GF-D8 (cell line): ENCODE results near the gene RCOR2.
A peak's percentile ranks its signal among the peaks of the same experiment; 100 is the strongest.

ENCODE experiments used
- DNase-seq: peaks from one replicate; lab custom pipeline; 2025; lab: John Stamatoyannopoulos, UW

RCOR2 gene

DNA sequence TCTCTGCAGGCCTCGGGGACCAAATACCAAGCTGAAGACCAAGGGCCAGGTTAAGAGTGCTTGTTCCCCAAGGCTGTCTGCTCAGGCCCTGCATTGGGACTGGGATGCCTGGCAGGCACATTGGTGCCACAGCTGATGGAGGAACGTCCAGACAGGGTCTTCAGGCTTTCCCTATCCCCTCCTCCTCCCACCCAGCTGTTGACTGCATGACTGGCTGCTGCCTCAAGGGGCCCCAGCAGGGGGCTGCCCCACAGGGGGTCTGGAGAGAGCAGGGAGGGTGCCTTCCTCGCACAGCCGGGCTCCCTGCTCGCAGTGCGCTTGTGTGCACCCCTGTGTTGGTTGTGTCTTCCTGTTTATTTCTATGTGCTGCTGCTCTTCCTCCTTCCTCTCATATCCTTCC is 9.9 kb downstream of the RCOR2 start:
- DNase-seq: no peak

DNA sequence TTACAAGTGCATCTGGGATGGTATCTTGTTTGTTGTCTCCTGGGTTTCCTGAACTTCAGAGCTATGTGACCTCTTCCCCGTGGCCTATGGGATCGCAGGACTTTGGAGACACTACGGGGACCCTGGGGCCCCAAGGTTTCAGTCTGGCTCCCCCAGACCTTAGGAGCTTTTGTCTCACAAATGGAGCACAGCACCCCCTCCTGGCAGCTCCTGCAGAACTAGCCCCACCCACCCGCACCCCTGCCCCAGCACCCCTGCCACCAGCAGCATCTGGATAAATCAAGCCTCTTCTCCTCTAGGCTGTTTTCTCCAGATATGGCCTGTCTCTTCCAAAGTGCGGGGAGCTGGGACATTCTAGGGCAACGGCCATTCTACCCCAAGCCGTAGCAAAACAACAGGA is 10.4 kb downstream of the RCOR2 start:
- no peak for DNase-seq

DNA sequence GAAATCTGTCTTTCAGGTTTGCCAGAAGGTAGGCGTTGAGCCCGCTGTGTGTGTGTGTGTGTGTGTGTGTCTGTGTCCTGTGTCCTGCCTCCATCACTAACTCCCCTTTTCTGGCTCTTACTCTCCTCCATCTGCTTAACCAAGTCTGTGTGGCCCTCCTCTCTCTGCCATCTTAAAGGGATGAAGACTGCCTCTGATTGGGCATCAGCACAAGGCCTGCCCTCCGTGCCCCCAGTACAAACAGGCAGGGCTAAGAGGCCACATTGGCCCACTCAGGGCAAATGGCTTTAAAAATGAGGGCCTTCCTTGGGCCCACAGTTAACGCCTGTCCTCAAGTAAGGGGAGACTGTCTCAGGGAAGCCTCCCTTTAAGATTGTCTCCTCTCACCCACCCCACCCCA is 10.9 kb downstream of the RCOR2 start:
- DNase-seq: no peak

DNA sequence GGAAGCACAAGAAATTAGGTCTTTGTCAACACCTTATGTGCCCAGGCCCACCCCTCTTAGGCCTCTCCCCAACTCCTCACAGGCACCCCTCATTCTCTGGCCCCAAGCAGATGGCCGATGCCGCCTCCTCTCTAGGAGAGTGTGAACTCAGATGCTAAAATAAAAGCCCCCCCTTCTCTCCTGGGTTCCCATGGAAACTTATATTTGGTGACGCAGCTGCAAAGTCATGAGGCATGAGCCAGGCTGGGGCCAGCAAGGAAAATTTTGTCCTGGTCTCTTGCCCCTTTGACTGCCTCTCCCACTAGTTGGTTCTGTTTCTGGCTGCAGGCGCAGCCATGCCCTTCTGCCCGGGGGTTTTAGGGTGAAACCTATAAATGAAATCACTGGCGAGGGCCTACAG is 11.8 kb downstream of the RCOR2 start:
- no peak for DNase-seq

DNA sequence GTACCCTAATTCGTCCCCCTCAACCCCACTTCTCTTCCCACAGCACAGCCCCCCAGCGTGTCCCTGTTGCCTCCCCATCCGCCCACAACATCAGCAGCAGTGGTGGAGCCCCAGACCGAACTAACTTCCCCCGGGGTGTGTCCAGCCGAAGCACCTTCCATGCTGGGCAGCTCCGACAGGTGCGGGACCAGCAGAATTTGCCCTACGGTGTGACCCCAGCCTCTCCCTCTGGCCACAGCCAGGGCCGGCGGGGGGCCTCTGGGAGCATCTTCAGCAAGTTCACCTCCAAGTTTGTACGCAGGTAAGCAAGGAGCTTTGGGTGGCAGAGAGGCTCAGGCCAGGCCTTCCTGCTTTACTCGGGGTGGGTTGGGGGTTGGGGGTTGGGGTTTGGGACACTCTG is 12.2 kb downstream of the RCOR2 start:
- no peak for DNase-seq

DNA sequence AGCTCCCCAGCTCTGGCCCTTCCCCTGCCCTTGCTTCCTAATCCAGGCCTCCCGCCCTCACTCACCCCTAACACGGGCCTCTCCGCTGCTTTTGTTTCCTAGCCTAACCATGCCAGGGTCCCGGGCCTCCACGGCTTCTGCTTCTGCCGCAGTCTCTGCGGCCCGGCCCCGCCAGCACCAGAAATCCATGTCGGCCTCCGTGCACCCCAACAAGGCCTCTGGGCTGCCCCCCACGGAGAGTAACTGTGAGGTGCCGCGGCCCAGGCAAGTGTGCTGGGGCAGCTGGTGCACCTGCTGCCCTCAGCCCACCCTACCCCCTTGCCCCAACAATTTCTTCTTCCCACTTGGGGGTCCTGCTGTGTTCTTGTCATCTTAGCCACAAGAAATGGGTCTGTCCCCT is 13.1 kb downstream of the RCOR2 start:
- no peak for DNase-seq

DNA sequence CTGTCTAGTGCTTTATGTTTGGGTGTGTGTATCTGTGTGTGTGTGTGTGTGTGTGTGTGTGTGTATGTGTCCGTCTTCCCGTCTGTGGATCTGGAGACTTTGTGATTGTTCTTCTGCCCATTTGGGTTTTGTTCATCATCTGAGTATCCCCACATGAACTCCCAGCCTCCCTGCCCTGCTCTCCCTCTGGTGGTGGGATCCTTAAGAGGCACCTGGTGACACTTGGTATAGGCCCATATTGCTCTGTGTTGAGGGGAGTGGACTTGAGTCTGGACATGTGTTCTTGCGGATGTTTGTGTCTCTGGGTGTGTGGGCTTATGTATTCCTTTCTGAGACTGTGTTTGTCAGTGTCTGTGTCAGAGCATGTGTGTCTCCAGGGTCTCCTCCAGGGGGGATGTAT is 15.3 kb downstream of the RCOR2 start:
- DNase-seq: no peak

DNA sequence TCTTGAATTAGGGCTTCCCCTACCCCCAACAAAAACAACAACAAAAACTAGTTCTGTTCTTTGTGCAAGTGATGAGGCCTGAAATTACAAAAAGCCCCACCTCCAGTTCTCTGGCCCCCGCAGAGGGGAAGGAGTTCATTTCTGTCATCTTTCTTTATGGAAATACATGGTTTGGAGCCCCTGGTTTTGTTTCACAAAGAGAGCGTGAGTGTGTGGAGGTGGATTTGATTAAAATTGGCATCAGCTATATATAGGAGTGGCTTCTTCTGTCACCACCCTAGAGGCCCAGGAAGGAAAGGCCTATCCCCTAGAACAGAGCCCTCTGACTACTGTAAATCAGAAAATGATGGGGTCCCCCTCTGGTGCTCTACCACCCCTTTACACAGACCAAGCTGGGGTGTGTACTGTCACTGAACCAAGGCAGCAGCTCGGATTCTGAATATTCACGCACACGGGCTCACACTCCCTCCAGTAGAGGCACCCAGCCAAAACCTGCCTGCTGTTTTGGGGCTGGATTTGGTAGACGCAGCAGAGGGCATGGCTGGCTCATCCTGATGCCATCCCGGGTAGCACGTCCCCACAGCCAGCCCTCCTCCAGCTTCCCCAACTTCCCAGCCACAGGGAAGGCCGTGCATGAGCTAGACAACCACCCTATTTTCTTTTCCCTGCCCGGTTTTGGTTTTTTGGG is 19.4 kb downstream of the RCOR2 start:
- no peak for DNase-seq

DNA sequence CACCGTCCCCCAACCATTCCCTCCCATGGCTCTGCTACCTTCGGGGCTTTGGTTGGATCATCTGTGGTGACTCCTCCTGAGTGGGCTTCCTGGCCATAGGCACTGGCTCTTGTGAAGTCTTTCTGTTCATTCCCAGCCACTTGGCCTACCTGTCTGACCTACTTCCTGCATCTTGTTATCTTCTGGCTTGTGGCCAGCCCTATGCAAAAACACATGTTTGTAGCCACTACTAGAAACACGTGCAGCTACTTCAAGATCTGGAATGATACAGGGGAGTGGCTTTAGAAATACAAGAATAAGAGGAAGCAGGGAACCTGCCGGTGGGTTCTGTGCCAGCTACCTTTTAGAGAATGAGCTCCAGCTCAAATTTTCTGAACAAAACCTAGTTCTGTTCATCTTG is 20.9 kb downstream of the RCOR2 start:
- DNase-seq: no peak

DNA sequence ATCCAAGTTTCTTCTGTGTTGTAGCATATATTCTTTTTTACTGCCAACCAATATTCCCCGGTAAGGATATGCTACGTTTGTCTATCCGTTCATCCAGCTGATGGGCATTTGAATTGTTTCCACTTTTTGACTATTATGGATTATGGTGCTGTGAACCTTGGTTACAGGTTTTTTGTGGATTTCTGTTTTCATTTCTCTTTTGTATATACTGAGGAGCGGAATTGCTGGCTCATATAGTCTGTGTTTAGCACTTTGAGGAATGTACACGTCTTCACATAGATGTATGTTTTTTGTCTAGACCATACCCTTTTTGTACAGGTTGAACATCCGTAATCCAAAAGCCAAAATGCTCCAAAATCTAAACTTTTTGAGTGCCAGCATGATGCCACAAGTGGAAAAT is 23.6 kb downstream of the RCOR2 start:
- no peak for DNase-seq

DNA sequence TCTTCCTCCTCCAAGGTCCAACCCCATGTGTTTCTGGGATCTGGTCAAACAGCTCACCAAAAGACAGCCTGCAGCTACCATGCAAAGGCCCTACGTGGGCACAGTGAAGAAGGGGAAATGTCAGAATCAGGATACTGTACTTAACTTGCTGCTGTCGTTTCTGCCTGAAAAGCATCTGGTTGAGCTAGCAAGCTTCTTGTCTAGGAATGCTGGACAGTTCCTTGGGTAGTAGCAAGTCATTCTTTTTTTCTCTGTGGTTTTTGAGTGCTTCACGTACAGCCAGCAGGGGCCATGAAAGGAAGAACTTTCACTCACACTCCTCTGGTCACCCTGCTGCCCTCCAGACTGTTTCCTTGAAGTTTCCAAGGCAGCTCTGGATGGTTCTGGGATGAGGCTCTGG is 24.7 kb downstream of the RCOR2 start:
- no peak for DNase-seq

DNA sequence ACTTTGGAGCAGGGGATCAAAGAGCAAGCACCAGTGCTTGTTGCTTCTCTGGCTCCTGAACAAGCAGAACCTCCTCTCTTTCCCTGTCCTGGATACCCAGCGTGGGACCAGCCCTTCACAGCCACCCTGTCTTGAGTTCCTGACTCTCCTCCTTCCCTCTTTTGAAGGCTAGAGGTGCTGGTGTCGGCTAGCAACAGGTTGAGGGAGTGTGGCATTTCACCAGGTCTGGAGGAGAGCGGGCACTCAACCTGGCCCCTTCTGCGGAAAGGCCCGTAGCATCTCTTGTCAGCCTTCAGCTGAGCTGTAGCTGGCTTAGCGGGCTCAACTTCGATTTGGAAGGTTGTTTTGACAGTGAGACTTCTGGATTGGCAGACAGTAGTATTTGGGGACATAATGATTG is 26.6 kb downstream of the RCOR2 start:
- DNase-seq: no peak

DNA sequence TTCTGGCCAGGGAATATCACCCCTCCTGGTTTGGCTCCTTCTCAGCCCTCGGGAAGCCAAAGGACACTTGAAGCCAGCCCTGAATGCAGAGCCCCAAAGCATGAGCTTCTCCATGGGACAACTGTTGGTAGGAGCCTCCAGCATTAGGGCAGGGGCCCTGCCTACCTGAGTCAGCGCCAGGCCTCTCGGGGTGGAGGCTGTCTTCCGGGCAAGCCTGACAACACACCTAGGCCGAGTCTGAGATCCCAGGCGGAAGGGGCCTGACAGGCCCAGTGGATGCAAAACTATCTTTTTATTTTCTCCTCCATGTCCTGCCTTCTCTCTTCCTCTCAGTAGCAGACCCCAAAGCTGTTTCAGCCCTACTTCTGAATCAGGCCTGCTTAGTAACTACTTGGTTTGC is 27.6 kb downstream of the RCOR2 start:
- DNase-seq: no peak

DNA sequence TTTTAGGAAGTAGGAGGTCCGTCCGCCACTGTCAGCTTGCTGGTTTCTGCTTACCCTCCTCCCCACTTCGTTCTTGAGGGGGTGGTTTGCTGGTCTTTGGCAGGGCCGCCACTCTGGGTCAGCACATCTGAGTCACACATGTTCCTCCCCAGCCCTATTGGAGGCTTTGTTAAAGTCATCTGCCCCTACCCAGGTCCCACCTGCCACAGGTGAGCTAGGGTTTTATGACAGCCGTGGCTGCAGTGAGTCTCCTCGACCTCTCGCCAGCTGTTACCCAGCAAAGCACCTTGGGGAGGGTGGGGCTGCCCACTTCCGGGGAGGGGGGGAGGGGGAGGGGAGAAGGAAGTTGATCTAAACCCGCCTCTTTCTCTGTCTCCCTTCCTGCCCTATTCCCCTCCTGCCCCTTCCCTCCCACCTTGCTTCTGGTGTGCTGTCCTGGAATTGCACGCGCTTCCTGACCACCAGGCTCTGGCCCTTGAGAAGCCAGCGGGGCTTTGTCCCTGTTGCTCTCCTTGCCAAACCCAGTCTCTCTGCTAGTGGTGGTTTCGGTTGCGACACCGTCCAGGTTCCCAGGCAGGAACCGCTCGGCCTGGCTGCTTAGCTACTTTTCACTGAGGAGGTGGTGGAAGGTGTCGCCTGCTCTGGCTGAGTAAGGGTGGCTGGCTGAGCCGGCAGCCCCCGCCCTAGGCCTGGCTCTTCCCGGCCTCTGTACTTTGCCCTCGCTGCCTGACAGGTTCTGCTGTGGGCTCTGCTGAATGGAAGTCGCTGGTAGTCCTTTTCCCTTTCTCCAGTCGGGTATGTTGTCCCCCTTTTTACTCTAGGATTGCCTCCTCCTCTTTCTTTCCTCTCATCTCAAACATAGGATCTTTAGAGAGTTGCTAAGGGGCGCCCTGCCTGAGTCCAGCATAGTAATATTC is 28.5 kb downstream of the RCOR2 start:
- peak; percentile 82 for DNase-seq

DNA sequence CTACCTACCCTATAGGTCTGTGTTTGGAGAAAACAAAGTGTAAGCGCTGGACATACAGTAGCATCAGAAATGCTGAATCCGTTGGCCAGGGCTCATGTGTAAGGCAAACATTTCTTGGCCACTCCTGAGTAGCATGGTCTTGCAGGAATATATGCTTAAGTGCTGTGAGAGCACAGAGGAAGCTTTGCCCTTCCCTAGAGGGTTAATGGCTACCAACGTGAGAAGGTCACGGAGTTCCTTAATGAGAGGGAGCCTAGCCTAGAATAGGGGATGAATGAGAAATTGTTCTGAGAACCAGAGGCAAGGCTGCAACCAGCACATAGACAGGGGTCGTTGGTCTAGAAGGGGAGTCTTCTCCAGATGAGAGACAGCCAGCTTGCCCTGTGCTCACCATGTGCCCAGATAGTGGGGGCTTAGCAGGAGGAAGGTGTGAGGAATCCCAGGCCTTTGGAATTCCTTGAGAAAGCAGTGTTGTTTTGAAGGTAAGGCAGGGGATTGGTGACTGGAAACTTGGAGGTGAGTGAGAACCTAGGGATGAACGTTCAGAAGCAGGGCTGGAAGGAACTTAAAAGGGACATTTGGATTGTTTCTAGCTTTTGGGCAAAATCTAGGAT is 29.5 kb downstream of the RCOR2 start:
- no peak for DNase-seq

DNA sequence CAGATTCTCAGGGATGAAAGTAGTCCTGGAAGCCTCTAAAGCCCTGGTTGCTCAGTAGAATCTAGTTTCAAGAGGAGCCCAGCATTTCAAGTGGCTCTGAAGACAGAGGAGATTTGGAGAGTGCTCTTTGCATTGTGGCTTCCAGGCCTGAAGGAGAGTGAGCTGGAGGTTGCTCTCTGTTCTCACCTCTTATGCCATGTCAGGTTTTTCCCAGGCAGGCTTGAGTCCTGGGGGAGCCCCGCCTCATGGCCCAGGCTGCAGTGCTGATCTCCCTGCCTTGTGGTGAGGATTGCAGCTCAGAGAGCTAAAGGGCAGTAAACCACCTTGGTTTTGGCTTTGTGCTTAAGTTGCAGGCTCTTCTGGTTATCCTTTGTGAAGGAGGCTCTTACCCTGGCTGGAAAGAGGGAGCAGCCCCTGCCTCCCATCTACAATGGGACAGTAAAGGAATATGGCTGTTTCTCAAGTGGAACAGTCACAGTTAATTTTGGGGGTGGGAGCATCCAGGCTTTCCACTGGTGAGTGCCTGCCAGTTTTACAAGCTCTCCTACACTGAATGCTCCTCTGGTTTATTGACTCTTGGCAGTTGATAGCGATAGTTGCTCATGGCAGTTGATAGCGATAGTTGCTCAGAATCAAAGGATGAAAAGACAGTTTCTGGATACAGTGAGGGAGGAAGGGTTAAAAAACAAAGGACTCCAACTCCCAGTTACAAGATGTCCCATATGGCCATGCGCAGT is 32.6 kb downstream of the RCOR2 start:
- no peak for DNase-seq

DNA sequence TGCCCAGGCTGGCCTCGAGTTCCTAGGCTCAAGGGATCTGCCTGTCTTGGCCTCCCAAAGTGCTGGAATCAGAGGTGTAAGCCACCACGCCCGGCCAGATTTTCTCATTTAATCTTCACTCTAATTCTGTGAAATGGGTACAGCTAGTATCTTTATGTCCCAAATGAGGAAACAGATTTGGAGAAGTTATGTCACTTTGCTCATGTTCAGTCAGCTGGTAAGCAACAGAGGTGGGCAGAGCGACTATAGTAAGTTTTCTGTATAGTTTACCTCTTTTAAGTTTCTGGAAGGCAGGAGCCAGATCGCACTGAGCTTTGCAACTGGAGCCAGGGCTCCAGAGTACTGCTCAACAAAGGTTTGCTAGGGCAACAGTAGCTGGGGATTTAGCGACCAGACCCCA is 33.2 kb downstream of the RCOR2 start:
- no peak for DNase-seq

DNA sequence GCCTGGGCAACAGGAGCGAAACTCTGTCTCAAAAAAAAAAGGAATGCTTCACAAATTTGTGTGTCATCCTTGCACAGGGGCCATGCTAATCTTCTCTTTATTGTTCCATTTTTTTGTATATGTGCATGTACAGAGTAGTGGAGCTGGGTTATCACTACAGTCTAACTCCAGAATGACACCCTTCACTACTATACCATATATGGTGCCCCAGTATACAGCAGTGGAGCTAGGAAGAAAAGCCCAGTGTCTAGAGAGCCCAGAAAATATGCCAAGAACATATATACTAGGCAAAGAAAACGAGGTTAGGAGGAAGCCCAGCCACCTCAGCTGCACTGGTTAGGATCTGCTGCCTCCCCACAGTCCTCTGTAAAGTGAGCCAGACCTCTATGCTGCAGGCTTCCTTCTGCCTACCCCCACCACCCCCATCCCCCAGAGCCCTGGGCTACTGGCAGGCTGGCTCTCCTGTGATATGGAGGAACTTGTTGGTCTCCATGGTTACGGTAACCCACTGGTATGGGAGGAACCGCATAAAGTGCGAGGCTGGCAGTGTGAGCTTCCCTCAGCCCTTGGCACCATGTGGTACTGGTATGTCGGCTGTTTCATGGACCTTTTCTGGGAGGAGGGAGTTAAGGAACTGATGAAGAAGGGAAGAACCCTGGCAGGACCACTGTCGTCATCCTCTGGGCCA is 34.3 kb downstream of the RCOR2 start:
- peak; percentile 77 for DNase-seq

DNA sequence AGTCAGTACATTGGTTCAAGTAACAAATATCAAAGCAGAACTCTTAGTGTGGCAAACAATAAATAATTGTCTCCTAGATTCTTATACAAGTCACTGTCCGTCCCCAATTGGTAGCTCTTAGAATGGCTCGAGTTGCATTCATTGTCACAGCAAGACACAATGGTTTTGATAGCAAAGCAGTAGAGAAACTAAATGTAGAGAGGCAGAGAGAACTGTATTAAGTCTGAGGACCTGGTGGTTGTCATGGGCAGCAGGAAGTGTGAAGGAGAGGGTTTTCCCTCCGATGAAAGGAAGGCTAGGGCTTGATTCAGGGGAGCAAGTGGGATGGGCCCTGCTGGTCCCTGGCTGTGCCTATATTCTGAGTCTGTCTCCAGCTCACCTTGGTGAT is 36.6 kb downstream of the RCOR2 start:
- DNase-seq: no peak

DNA sequence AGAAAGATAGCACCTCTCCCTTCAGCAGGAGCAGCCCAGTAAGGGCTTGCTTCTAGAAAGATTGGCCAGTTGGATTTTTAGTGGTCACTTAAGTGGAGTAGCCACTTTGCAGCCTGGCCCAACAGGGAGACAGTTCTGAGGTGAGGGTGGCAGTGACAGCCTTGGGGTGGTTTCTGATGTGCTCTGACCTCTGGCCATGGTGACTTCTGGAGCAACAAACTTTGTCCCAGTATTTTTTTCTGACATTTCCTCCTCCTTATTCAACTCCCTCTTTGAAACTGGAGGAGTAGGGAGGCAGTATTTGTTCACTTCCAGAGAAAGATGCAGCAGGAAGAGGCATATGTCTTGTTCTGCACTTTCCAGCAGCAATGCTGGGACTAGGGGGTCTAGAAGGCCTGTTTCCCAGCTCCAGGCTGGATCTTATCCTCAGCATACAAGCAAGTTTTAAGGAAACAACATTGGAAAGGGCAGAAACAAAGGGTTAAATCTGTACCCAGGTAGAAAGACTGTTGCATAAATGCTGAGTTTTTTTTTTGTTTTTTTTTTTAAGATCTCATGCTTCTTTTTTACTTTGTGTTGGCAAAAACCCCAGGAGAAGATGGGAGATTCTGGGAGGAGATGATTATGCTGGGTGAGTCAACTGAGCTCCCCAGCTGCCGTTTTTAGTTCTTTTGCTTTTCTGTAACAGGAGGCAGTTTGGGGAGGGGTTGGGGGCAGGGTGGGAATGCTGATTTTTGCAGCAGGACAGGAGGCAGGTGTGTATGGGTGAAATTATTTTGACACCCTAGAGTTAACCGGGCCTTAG is 37.2 kb downstream of the RCOR2 start:
- DNase-seq: no peak

DNA sequence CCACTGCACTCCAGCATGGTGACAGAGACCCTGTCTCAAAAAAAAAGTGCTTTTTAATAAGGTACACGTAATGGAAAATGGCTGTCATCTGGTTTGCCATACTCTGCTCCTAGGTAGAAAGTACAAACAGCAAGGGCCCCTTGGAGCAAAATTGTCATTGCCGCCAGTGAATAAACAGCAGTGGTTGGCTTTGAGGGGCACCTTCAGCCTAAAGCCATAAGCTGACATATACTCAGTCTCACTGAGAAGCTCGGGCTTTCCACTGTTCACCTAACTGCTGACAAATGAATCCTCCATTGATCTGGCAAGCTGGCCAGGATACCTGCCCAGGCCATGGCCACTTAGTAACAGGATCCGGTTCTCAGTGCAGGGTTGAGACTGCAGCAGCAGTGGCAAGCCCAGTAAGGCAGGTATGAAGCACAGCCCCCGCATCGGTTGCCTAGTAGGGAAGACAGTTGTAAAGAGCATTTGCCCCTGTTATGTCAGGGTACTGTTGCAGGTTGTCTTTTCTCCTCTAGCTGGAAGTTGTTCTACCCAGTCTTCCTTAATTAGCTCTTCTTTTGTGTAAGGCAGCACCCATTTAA is 39.2 kb downstream of the RCOR2 start:
- DNase-seq: no peak
